Neuronal stem cell (in vitro differentiated cells): Measurements from ENCODE around the gene SH3PXD2B.

ENCODE experiments used
- DNase-seq: peaks from one replicate; pipeline ENCODE4 v3.0.0-alpha.2; 2013; ENCODE audit warnings: low spot score
- H2AFZ ChIP-seq: one replicate; pipeline ENCODE4 v1.6.1; 2013; ENCODE audit warnings: mild to moderate bottlenecking, low read length, inconsistent platforms
- H2AK5ac ChIP-seq: 2 replicates; pipeline ENCODE4 v1.6.1; 2013; ENCODE audit warnings: low read depth, mild to moderate bottlenecking, inconsistent platforms, low read length, moderate library complexity, mixed read lengths
- H2BK120ac ChIP-seq: 2 replicates; pipeline ENCODE4 v1.6.1; 2013; ENCODE audit warnings: low read depth, mild to moderate bottlenecking, inconsistent platforms, low read length, moderate library complexity, mixed read lengths
- H2BK12ac ChIP-seq: one replicate; pipeline ENCODE4 v1.6.1; 2013; ENCODE audit warnings: low read length, inconsistent platforms
- H2BK15ac ChIP-seq: 2 replicates; pipeline ENCODE4 v1.6.1; 2013; ENCODE audit warnings: mild to moderate bottlenecking, low read length, inconsistent platforms, mixed read lengths
- H2BK5ac ChIP-seq: one replicate; pipeline ENCODE4 v1.6.1; 2013; ENCODE audit warnings: inconsistent platforms, mild to moderate bottlenecking, low read length, moderate library complexity
- H3K14ac ChIP-seq: one replicate; pipeline ENCODE4 v1.6.1; 2013; ENCODE audit warnings: low read length, inconsistent platforms
- H3K18ac ChIP-seq: 2 replicates; pipeline ENCODE4 v1.6.1; 2013; ENCODE audit warnings: low read length, inconsistent platforms
- H3K23ac ChIP-seq: 2 replicates; pipeline ENCODE4 v1.6.1; 2013; ENCODE audit warnings: low read depth, mild to moderate bottlenecking, mixed read lengths, low read length, inconsistent platforms; ENCODE audit not compliant: poor library complexity
- H3K27ac ChIP-seq: replicated peaks from 3 replicates; pipeline ENCODE4 v1.5.1; 2013; ENCODE audit warnings: low read length, inconsistent platforms
- H3K27me3 ChIP-seq, 3 experiments: 2 replicates each; pipeline ENCODE4 v1.6.1; 2013; ENCODE audit warnings: low read length in 3 of 3, mild to moderate bottlenecking in 2 of 3, inconsistent platforms in 1 of 3, low read depth in 1 of 3, mixed read lengths in 1 of 3, moderate library complexity in 1 of 3; ENCODE audit not compliant: control insufficient read depth in 3 of 3, insufficient read depth in 3 of 3
- H3K36me3 ChIP-seq, 2 donors: replicated peaks in 1 of 2; 2 replicates each; pipeline ENCODE4 v1.6.1; 2013; ENCODE audit warnings: low read length in 2 of 2; ENCODE audit not compliant: control insufficient read depth in 2 of 2, insufficient read depth in 2 of 2
- H3K4ac ChIP-seq: 2 replicates; pipeline ENCODE4 v1.6.1; 2013; ENCODE audit warnings: inconsistent platforms, mild to moderate bottlenecking, low read length, moderate library complexity
- H3K4me1 ChIP-seq, 2 donors: 1 replicate in 1 of 2; 2 replicates in 1 of 2; pipeline ENCODE4 v1.6.1; 2013; ENCODE audit warnings: low read length in 2 of 2, low read depth in 1 of 2; ENCODE audit not compliant: control insufficient read depth in 2 of 2, insufficient read depth in 1 of 2
- H3K4me2 ChIP-seq: one replicate; pipeline ENCODE4 v1.6.1; 2013; ENCODE audit warnings: mild to moderate bottlenecking, low read length, inconsistent platforms; ENCODE audit not compliant: insufficient read depth, poor library complexity, severe bottlenecking
- H3K4me3 ChIP-seq, 2 donors: 2 replicates each; pipeline ENCODE4 v1.5.1; 2013; ENCODE audit warnings: low read length in 2 of 2, mild to moderate bottlenecking in 2 of 2, inconsistent platforms in 1 of 2, moderate library complexity in 1 of 2
- H3K79me1 ChIP-seq: one replicate; pipeline ENCODE4 v1.6.1; 2013; ENCODE audit warnings: low read depth, mild to moderate bottlenecking, inconsistent platforms, low read length, moderate library complexity
- H3K9ac ChIP-seq: one replicate; pipeline ENCODE4 v1.6.1; 2013; ENCODE audit warnings: mild to moderate bottlenecking, low read depth, low read length, inconsistent platforms; ENCODE audit not compliant: poor library complexity
- H3K9me3 ChIP-seq, 2 donors: replicated peaks in 1 of 2; 2 replicates each; pipeline versions ENCODE3 to v1.6.1; 2013; ENCODE audit warnings: low read length in 2 of 2, mild to moderate bottlenecking in 2 of 2, inconsistent platforms in 1 of 2, low read depth in 1 of 2, mixed read lengths in 1 of 2, moderate library complexity in 1 of 2; ENCODE audit not compliant: control insufficient read depth in 2 of 2, insufficient read depth in 1 of 2
- H4K8ac ChIP-seq: one replicate; pipeline ENCODE4 v1.6.1; 2013; ENCODE audit warnings: low read depth, mild to moderate bottlenecking, inconsistent platforms, low read length, moderate library complexity
- H4K91ac ChIP-seq: one replicate; pipeline ENCODE4 v1.6.1; 2013; ENCODE audit warnings: low read length, low read depth, mild to moderate bottlenecking, inconsistent platforms; ENCODE audit not compliant: poor library complexity
- WGBS, 2 donors: extraction: QIAGEN DNeasy Blood & Tissue Kit; methylation state at CpG; one replicate each; pipeline ENCODE4 v1.1.7; 2013; ENCODE audit warnings: missing lambda C conversion rate in 2 of 2, mixed read lengths in 1 of 2; ENCODE audit not compliant: insufficient read length in 2 of 2, insufficient replicate concordance in 1 of 2; ENCODE audit errors: extremely low coverage in 2 of 2; 5-methylcytosine and 5-hydroxymethylcytosine counted together

The SH3PXD2B gene

GRCh38 chr5:172380987-172381643, 73.2 kb downstream of the SH3PXD2B start:
- peak overlapping the region; percentile 23 for H4K8ac ChIP-seq
- H4K91ac ChIP-seq, result no peak overlapping the region
- no peaks in the 10 kb centered on the region for H3K27me3 ChIP-seq
- H2AK5ac ChIP-seq, result no peak overlapping the region
- H2BK15ac ChIP-seq, result no peak overlapping the region
- H3K79me1 ChIP-seq, result peaks cover 2% of the 10 kb centered on the region
- H3K18ac ChIP-seq, result no peak overlapping the region
- H3K9me3 ChIP-seq, result no peaks in the 10 kb centered on the region
- no peaks in the 10 kb centered on the region for H3K4me1 ChIP-seq
- no peak overlapping the region for H2BK120ac ChIP-seq
- peak overlapping the region; percentile 35 for H3K23ac ChIP-seq
- H3K9ac ChIP-seq, result peak overlapping the region; percentile 3
- no peak overlapping the region for H3K14ac ChIP-seq
- no peak overlapping the region for H3K27ac ChIP-seq
- H3K4me2 ChIP-seq, result no peak overlapping the region
- no peak overlapping the region for H2BK12ac ChIP-seq
- no peak overlapping the region for H3K4me3 ChIP-seq
- H2BK5ac ChIP-seq, result no peak overlapping the region
- H2AFZ ChIP-seq, result no peak overlapping the region
- no peak for DNase-seq
- no peak overlapping the region for H3K4ac ChIP-seq
- no CpG with 5 or more reads among the region's 21 CpGs for WGBS, 2 donors
- peaks cover 45 to 96% of the 10 kb centered on the region in 2 donors for H3K36me3 ChIP-seq

GRCh38 chr5:172380301-172380986, 73.9 kb downstream of the SH3PXD2B start:
- no peak overlapping the region for H2BK12ac ChIP-seq
- no CpG with 5 or more reads among the region's 18 CpGs for WGBS, 2 donors
- H4K91ac ChIP-seq, result no peak overlapping the region
- H2AFZ ChIP-seq, result no peak overlapping the region
- H2AK5ac ChIP-seq, result no peak overlapping the region
- no peak overlapping the region for H3K23ac ChIP-seq
- H2BK5ac ChIP-seq, result no peak overlapping the region
- no peak overlapping the region for H4K8ac ChIP-seq
- H3K36me3 ChIP-seq, result peaks cover 42 to 95% of the 10 kb centered on the region in 2 donors
- H3K9me3 ChIP-seq, result no peaks in the 10 kb centered on the region
- H3K27ac ChIP-seq, result no peak overlapping the region
- H3K27me3 ChIP-seq, result no peaks in the 10 kb centered on the region
- no peaks in the 10 kb centered on the region for H3K4me1 ChIP-seq
- no peak overlapping the region for H3K18ac ChIP-seq
- H3K4ac ChIP-seq, result no peak overlapping the region
- no peak overlapping the region for H2BK120ac ChIP-seq
- H3K9ac ChIP-seq, result no peak overlapping the region
- peaks cover 2% of the 10 kb centered on the region for H3K79me1 ChIP-seq
- H3K4me3 ChIP-seq, result no peak overlapping the region
- no peak overlapping the region for H2BK15ac ChIP-seq
- H3K14ac ChIP-seq, result no peak overlapping the region
- no peak overlapping the region for H3K4me2 ChIP-seq
- DNase-seq, result no peak

- no peaks in the 10 kb centered on the region for H3K4me1 ChIP-seq
- no CpG with 5 or more reads among the region's 3 CpGs for WGBS, 2 donors
- no peak overlapping the region for H3K4ac ChIP-seq
- H4K91ac ChIP-seq, result no peak overlapping the region
- peaks cover 35 to 94% of the 10 kb centered on the region in 2 donors for H3K36me3 ChIP-seq
- H2BK5ac ChIP-seq, result no peak overlapping the region
- H2AK5ac ChIP-seq, result no peak overlapping the region
- no peak overlapping the region for H2BK120ac ChIP-seq
- H3K23ac ChIP-seq, result no peak overlapping the region
- no peak overlapping the region for H3K14ac ChIP-seq
- H3K9ac ChIP-seq, result no peak overlapping the region
- DNase-seq, result no peak
- H4K8ac ChIP-seq, result no peak overlapping the region
- no peak overlapping the region for H3K27ac ChIP-seq
- H3K4me3 ChIP-seq, result no peak overlapping the region
- no peak overlapping the region for H3K18ac ChIP-seq
- no peaks in the 10 kb centered on the region for H3K9me3 ChIP-seq
- H2AFZ ChIP-seq, result no peak overlapping the region
- no peak overlapping the region for H2BK15ac ChIP-seq
- H2BK12ac ChIP-seq, result no peak overlapping the region
- H3K27me3 ChIP-seq, result no peaks in the 10 kb centered on the region
- H3K79me1 ChIP-seq, result peaks cover 2% of the 10 kb centered on the region
- H3K4me2 ChIP-seq, result no peak overlapping the region
Measured at GRCh38 chr5:172379481-172379880, 74.8 kb downstream of the SH3PXD2B start.

GRCh38 chr5:172377856-172378255, 76.5 kb downstream of the SH3PXD2B start:
- no peak overlapping the region for H2AK5ac ChIP-seq
- no CpG with 5 or more reads among the region's 4 CpGs for WGBS, 2 donors

More at GRCh38 chr5:172377856-172378255, 76.5 kb downstream of the SH3PXD2B start:
- H3K9me3 ChIP-seq, result peaks cover 0 to 8% of the 10 kb centered on the region in 2 donors
- H2BK12ac ChIP-seq, result no peak overlapping the region
- no peak overlapping the region for H3K18ac ChIP-seq
- no peak overlapping the region for H3K9ac ChIP-seq
- no peak overlapping the region for H3K4me3 ChIP-seq
- H3K4me2 ChIP-seq, result no peak overlapping the region
- no peak overlapping the region for H4K8ac ChIP-seq
- H3K4ac ChIP-seq, result no peak overlapping the region
- no peak overlapping the region for H2AFZ ChIP-seq
- H3K27ac ChIP-seq, result no peak overlapping the region
- no peaks in the 10 kb centered on the region for H3K4me1 ChIP-seq
- no peak overlapping the region for H2BK5ac ChIP-seq
- H3K14ac ChIP-seq, result no peak overlapping the region
- H2BK120ac ChIP-seq, result no peak overlapping the region
- no peak overlapping the region for H3K23ac ChIP-seq
- H2BK15ac ChIP-seq, result no peak overlapping the region
- no peak overlapping the region for H4K91ac ChIP-seq
- H3K36me3 ChIP-seq, result peaks cover 35 to 95% of the 10 kb centered on the region in 2 donors
- no peaks in the 10 kb centered on the region for H3K79me1 ChIP-seq
- no peak for DNase-seq
- no peaks in the 10 kb centered on the region for H3K27me3 ChIP-seq
